Caco-2 (cell line): ENCODE results near the gene TACO1. TPM values are rescaled to one million over a fixed set of nuclear protein-coding genes. Genes with fewer than 3 reads are reported as not detected.

Experiments used
- BruUV-seq: library from RNA; stranded (reverse); fragments of 400-500 nt; replicated peaks from 2 replicates; lab custom pipeline; 2021; lab: Mats Ljungman, UMichigan
- CTCF ChIA-PET: fragments of 300-600 bp; sonication (Branson Sonifier 250); formaldehyde crosslinking; loops from one replicate; lab custom pipeline; 2022; ENCODE audit warnings: antibody characterized with exemption; lab: Charles Lee
- POLR2A ChIA-PET: fragments of 300-600 bp; sonication (Branson Sonifier 250); formaldehyde crosslinking; loops from one replicate; lab custom pipeline; 2022; ENCODE audit warnings: antibody characterized with exemption; lab: Charles Lee
- DNase-seq, 2 experiments: peaks; one replicate each; pipeline versions ENCODE4 v3.0.0 to v3.0.0-alpha.2; 2020 to 2022
- H3K27me3 ChIP-seq: replicated peaks from 2 replicates; pipeline ENCODE4 v1.6.0; 2011; ENCODE audit warnings: low read length; ENCODE audit not compliant: control insufficient read depth, insufficient read depth
- H3K36me3 ChIP-seq: 2 replicates; pipeline ENCODE4 v1.5.1; 2011; ENCODE audit warnings: low read length; ENCODE audit not compliant: control insufficient read depth, insufficient read depth
- H3K4me1 ChIP-seq: fragments of 250-450 bp; sonication (Bioruptor Pico); 2 replicates; pipeline ENCODE4 v1.5.1; 2020; ENCODE audit warnings: mild to moderate bottlenecking
- H3K4me3 ChIP-seq: 2 replicates; pipeline ENCODE4 v1.5.1; 2011; ENCODE audit warnings: low read depth, mild to moderate bottlenecking, control low read depth, low read length
- H3K9me3 ChIP-seq: fragments of 250-450 bp; sonication (Bioruptor Pico); 2 replicates; pipeline ENCODE4 v1.5.1; 2020; ENCODE audit warnings: mild to moderate bottlenecking, moderate library complexity
- H3K27ac Mint-ChIP-seq: one replicate; pipeline ENCODE4 v1.8.0; 2022; ENCODE audit warnings: mixed read lengths; ENCODE audit not compliant: unreplicated experiment
- H3K27me3 Mint-ChIP-seq: one replicate; pipeline ENCODE4 v1.8.0; 2022; ENCODE audit warnings: mixed read lengths; ENCODE audit not compliant: insufficient read depth, unreplicated experiment
- H3K36me3 Mint-ChIP-seq: one replicate; pipeline ENCODE4 v1.8.0; 2022; ENCODE audit warnings: mild to moderate bottlenecking, mixed read lengths; ENCODE audit not compliant: insufficient read depth, unreplicated experiment
- H3K4me1 Mint-ChIP-seq: one replicate; pipeline ENCODE4 v1.8.0; 2022; ENCODE audit warnings: low read depth, mixed read lengths; ENCODE audit not compliant: unreplicated experiment
- H3K4me3 Mint-ChIP-seq: one replicate; pipeline ENCODE4 v1.8.0; 2022; ENCODE audit warnings: mild to moderate bottlenecking, moderate library complexity, mixed read lengths; ENCODE audit not compliant: unreplicated experiment
- H3K9me3 Mint-ChIP-seq: one replicate; pipeline ENCODE4 v1.8.0; 2022; ENCODE audit warnings: mixed read lengths; ENCODE audit not compliant: unreplicated experiment
- CTCF ChIP-seq, 2 experiments: fragments of 200-600 bp in 1 of 2; IDR thresholded peaks; 1 replicate in 1 of 2; 2 replicates in 1 of 2; pipeline versions ENCODE4 v1.5.1 to v1.8.0; 2011 to 2022; ENCODE audit warnings: antibody characterized with exemption in 1 of 2, control low read depth in 1 of 2, inconsistent platforms in 1 of 2, low read depth in 1 of 2, low read length in 1 of 2, mild to moderate bottlenecking in 1 of 2, moderate library complexity in 1 of 2; ENCODE audit not compliant: insufficient read depth in 1 of 2, severe bottlenecking in 1 of 2, unreplicated experiment in 1 of 2
- intact Hi-C: fragments of 100-400 bp; cut with micrococcal nuclease; formaldehyde crosslinking; loops from one replicate; pipeline ENCODE4 v1.10.0; 2022; ENCODE audit not compliant: unreplicated experiment
- total RNA-seq: library from RNA; stranded (reverse); gene quantifications from 2 replicates; pipeline ENCODE4 v1.2.3, GENCODE V29; 2022

Gene TACO1
- total RNA-seq, 1 experiment from 2014 or later: 29.1 TPM

DNA sequence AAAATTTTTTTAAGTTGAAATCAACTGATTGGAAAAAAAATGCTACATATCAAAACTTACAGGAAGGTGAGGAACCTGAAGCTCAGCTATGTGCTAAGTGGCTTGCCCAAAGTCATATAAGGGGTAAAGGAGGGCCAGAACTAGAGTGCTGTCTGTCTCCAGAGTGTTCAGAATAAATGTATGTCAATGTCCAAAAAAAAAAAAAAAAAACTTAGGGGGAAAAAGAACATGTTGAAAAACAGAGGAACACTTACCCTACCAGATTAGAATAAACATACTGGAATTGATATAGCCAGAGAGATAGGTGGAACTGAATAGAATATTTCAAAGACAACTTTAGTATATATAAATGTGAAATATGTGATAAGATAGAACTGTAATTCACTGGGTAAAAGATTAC, 38.9 kb upstream of the TACO1 start:
- Histone ChIP-seq H3K4me1 (no peaks in the 10 kb centered on the region), H3K27me3 (no peaks in the 10 kb centered on the region), H3K36me3 (no peaks in the 10 kb centered on the region), H3K4me3 (no peak overlapping the region), H3K9me3 (no peaks in the 10 kb centered on the region; the same call in 1 of the 2 replicates)
- no peak for DNase-seq
- no peak for TF ChIP-seq CTCF (IDR thresholded peaks at IDR 0.05; ENCODE audit: insufficient read depth in 1 of 2, low read depth in 1 of 2, low read length in 1 of 2, severe bottlenecking in 1 of 2, unreplicated experiment in 1 of 2)
- H3K27me3 Mint-ChIP-seq: no peaks in the 10 kb centered on the region
- H3K4me3 Mint-ChIP-seq: no peak overlapping the region
- H3K9me3 Mint-ChIP-seq: no peaks in the 10 kb centered on the region
- ChIA-PET CTCF (no interaction called here), POLR2A (no interaction called here)
- no peaks in the 10 kb centered on the region for H3K4me1 Mint-ChIP-seq
- no TSS peak for BruUV-seq
- H3K36me3 Mint-ChIP-seq: no peaks in the 10 kb centered on the region
- intact Hi-C loops: no loop called here
- no peak overlapping the region for H3K27ac Mint-ChIP-seq

- no TSS peak for BruUV-seq
- Mint-ChIP-seq H3K27me3 (no peaks in the 10 kb centered on the region), H3K4me3 (no peak overlapping the region), H3K4me1 (no peaks in the 10 kb centered on the region), H3K9me3 (no peaks in the 10 kb centered on the region), H3K36me3 (no peaks in the 10 kb centered on the region), H3K27ac (no peak overlapping the region)
- intact Hi-C loops: no loop called here
- CTCF ChIA-PET: no interaction called here
- Histone ChIP-seq H3K27me3 (no peaks in the 10 kb centered on the region), H3K4me3 (no peak overlapping the region), H3K4me1 (no peaks in the 10 kb centered on the region), H3K9me3 (no peaks in the 10 kb centered on the region), H3K36me3 (no peaks in the 10 kb centered on the region)
- no peak for TF ChIP-seq CTCF (IDR thresholded peaks at IDR 0.05; ENCODE audit: insufficient read depth in 1 of 2, low read depth in 1 of 2, low read length in 1 of 2, severe bottlenecking in 1 of 2, unreplicated experiment in 1 of 2)
- no peak for DNase-seq
- POLR2A ChIA-PET: no interaction called here
Measured at GRCh38 chr17:63563339-63563738, 37.4 kb upstream of the TACO1 start.

- no peaks in the 10 kb centered on the region for H3K36me3 Mint-ChIP-seq
- DNase-seq: no peak
- H3K36me3 ChIP-seq: no peaks in the 10 kb centered on the region
- TF ChIP-seq CTCF (IDR thresholded peaks at IDR 0.05; ENCODE audit: insufficient read depth in 1 of 2, low read depth in 1 of 2, low read length in 1 of 2, severe bottlenecking in 1 of 2, unreplicated experiment in 1 of 2): no peak
- no TSS peak for BruUV-seq
- intact Hi-C loops: no loop called here
- no peaks in the 10 kb centered on the region for H3K4me1 ChIP-seq
- H3K27ac Mint-ChIP-seq: no peak overlapping the region
- ChIA-PET POLR2A (no interaction called here), CTCF (interaction anchor here (0.9 kb wide), 1 partner anchor 14 kb away, joined by 3 read pairs; no protein-coding TSS in a partner anchor)
- H3K9me3 Mint-ChIP-seq: no peaks in the 10 kb centered on the region
- H3K9me3 ChIP-seq: no peaks in the 10 kb centered on the region
- H3K4me1 Mint-ChIP-seq: no peaks in the 10 kb centered on the region
- H3K27me3 ChIP-seq: no peaks in the 10 kb centered on the region
- H3K27me3 Mint-ChIP-seq: no peaks in the 10 kb centered on the region
- H3K4me3 Mint-ChIP-seq: no peak overlapping the region
- no peak overlapping the region for H3K4me3 ChIP-seq
Measured at GRCh38 chr17:63564562-63564961, 36.1 kb upstream of the TACO1 start.
